ENCODE data around the gene PRR7. TPM values are rescaled to one million over a fixed set of nuclear protein-coding genes. Genes with fewer than 3 reads are reported as not detected.
"Not testable (repeated sequence)": the region's sequence is repeated elsewhere in the genome, so short reads cannot be mapped to it uniquely, and the experiment has no call there.

Gene PRR7
- total RNA-seq, 1 donor, result 30.7 TPM

- DNase-seq (ENCODE audit: low read depth in 2 of 3, low spot score in 2 of 3), result peak in 2 of 3 donors; percentile 75 to 83
Measured at GRCh38 chr5:177478711-177479646, 32.4 kb downstream of the PRR7 start.

- no peak for DNase-seq (ENCODE audit: low read depth in 2 of 3, low spot score in 2 of 3)
Measured at GRCh38 chr5:177479774-177480173, 33.2 kb downstream of the PRR7 start.

- no peak for DNase-seq (ENCODE audit: low read depth in 2 of 3, low spot score in 2 of 3)
Measured at GRCh38 chr5:177482359-177482795, 35.8 kb downstream of the PRR7 start.

GRCh38 chr5:177483042-177483441 is 36.4 kb downstream of the PRR7 start:
- no peak for DNase-seq (ENCODE audit: low read depth in 2 of 3, low spot score in 2 of 3)

GRCh38 chr5:177483994-177484901 is 37.6 kb downstream of the PRR7 start:
- no peak for DNase-seq (ENCODE audit: low read depth in 2 of 3, low spot score in 2 of 3)

DNA sequence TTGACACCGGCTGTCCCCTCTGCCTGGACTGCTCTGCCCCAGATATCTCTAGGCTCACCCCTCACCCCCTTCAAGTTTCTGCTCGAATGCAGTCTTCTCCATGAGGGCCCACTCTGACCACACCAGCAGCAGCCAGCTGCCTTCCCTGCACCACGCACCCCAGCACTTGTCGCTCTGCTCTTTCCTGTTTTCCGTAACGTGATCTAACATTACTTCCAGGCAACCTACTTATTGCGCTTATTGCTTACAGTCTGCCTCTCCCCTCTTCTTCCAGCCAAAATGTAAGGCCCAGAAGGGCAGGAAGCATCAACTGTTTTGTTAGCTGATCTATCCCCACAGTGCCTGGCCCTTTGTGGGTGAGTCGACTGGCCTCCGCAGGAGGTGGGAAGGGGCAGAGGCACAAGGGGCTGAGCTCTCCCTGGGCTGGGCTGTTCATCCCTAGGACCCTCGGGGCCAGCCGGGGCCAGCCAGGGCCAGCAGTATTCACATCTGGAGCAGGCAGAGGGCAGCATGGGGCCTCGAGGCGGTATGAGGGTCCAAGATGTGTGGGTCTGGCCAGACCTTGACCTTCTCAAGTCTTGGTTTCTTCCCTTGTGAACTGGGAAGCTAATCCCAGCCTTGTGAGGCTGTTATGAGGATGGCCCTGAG is 38.4 kb downstream of the PRR7 start:
- DNase-seq (ENCODE audit: low read depth in 2 of 3, low spot score in 2 of 3), result no peak

DNA sequence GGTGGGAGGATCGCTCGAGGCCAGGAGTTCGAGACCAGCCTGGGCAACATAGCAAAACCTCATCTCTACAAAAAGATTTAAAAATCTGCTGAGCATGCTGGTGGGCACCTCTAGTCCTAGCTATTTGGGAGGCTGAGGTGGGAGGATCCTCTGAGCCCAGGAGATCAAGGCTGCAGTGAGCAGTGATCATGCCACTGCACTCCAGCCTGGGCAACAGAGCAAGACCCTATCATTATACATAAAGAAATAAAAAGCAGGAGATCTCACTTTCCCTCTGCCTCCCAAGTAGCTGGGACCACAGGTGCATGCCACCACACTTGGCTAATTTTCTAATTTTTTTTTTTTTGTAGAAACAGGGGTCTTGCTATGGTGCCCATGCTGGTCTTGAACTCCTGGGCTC is 39.1 kb downstream of the PRR7 start:
- not testable (repeated sequence) for DNase-seq (ENCODE audit: low read depth in 2 of 3, low spot score in 2 of 3)

- DNase-seq (ENCODE audit: low read depth in 2 of 3, low spot score in 2 of 3), result no peak
Measured at GRCh38 chr5:177486256-177486655, 39.6 kb downstream of the PRR7 start.

- DNase-seq (ENCODE audit: low read depth in 2 of 3, low spot score in 2 of 3), result no peak
Measured at GRCh38 chr5:177487144-177487543, 40.5 kb downstream of the PRR7 start.

GRCh38 chr5:177487975-177488374 is 41.4 kb downstream of the PRR7 start:
- DNase-seq (ENCODE audit: low read depth in 2 of 3, low spot score in 2 of 3), result no peak

DNA sequence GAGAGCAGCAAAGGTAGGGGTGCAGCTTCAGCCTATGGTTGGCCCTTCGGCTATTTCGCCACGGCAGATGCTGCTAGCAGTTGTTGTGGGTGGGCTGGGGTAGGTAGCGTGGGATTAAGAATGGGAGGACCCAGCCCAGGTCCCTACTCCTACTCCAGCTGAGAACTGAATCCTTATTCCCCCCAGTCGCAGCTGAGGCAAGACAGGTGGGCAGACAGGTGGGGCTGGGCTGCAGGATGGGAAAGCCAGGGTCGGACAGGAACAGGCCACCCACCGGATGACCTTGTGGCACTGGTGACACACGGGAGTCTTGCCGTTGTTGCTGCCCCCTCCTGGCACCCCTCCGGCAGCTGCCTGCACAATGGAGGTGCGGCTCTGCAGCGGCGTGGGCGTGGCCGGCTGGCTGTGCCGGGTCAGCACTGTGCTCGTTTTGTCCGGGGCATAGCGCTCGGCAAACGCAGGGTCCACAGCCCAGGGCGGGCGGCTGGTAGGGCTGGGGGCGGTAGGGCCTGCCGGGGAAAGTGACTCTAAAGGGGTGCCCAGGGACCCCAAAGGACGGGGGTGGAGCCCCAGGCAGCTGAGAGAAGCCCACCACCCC is 42.6 kb downstream of the PRR7 start:
- DNase-seq (ENCODE audit: low read depth in 2 of 3, low spot score in 2 of 3), result no peak

DNA sequence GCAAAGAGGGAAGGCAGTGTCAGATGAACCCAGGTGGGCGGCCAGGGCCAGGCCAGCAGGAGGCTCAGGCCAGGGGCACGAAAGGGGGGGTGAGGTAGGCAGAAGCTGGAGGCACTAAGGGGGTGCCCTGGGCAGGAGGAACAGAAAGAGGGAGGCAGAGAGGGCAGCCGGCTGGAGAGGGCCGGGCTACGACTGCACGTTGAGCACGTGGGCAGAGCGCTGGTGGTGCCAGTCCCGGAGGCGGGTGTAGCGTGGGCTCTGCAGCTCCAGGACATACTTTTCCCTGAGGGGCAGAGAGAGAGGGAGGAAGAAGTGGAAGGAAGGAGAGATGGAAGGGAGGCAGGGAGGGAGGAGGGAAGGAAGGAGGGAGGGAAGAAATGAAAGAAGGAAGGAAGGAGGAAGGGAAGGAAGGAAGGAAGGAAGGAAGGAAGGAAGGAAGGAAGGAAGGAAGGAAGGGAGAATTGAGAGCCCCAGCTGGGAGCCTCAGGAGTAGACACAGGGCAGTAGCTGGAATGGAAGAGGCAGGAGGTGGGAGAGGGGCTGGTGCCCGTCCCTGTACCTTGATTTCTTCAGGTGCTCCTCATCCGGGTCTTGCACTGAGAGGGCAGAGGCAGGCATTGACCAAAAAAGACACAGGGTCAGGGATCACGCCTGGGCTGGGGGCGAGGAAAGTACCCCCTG is 43.8 kb downstream of the PRR7 start:
- no peak for DNase-seq (ENCODE audit: low read depth in 2 of 3, low spot score in 2 of 3)

GRCh38 chr5:177490992-177491391 is 44.4 kb downstream of the PRR7 start:
- no peak for DNase-seq (ENCODE audit: low read depth in 2 of 3, low spot score in 2 of 3)

GRCh38 chr5:177491429-177491945 is 44.9 kb downstream of the PRR7 start:
- DNase-seq (ENCODE audit: low read depth in 2 of 3, low spot score in 2 of 3), result no peak

GRCh38 chr5:177491983-177492746 is 45.6 kb downstream of the PRR7 start:
- DNase-seq (ENCODE audit: low read depth in 2 of 3, low spot score in 2 of 3), result no peak

DNA sequence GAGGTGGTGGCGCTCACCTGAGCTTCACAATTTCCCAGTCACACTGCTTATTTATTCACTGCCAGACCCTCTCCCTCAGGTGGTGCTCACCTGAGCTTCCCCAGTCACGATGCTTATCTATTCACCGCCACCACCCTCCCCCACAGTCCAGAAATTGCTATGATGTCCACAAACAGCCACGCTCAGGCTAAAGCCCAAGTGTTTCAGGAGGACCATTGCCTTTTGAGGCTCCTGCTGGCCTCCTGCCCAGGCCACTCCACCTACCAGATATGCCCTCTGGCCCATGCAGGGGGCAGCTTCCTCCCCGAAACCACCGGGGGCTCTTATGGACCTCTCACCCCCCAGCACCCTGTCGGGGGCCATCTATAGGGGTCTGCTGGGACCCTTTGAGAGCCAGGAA is 46.2 kb downstream of the PRR7 start:
- DNase-seq (ENCODE audit: low read depth in 2 of 3, low spot score in 2 of 3), result no peak

- no peak for DNase-seq (ENCODE audit: low read depth in 2 of 3, low spot score in 2 of 3)
Measured at GRCh38 chr5:177493795-177494345, 47.3 kb downstream of the PRR7 start.

DNA sequence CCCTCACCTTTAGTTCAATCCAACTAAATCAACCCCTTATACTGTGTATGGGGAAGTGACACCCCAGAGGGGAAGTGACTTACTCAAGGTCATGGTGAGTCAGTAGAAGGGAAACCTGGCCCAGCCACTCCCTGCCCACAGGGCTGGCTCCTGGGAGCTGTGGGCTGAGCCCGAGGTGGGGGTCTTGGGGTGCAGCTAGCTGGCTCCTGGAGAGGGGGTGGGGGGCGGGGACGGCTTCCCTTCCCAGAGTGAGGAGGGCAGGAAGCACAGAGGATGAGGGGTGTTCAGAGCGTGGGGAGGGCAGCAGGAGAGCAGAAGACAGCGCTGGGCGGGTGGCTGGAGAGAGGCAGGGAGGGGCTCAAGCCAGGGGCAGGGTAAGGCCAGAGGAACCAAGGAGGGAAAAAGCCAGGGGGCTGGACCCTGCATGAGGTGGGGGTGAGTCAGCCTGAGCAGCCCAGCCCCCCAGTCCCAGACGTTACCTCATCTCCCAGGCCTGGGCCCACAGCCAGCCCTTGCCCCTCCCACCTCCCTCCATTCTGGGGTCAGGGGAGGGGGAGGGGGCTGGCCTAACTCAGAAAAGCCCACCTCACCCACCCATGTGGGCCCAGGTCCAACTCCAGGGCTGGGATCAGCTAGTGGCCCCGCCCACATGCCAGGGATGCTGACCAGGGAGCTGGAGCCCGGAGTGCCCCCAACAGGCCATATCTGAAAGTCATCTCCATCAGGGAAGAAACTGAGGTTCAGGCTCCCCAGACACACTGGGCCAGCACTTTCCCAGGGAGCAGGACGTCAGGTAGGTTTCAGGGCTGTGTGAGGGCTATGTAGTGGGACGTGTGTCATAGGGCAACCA is 48.0 kb downstream of the PRR7 start:
- peak in 2 of 3 donors; percentile 55 to 77 for DNase-seq (ENCODE audit: low read depth in 2 of 3, low spot score in 2 of 3)

Data from hematopoietic multipotent progenitor cell (in vitro differentiated cells).